HepG2 (cell line): Measurements from ENCODE around the gene CEL.

Source experiments
- CTCF ChIP-seq: sonication (generic); formaldehyde crosslinking; IDR thresholded peaks from 2 replicates; pipeline ENCODE4 v1.5.0; 2020; ENCODE audit warnings: mild to moderate bottlenecking, missing genetic modification reagents, moderate library complexity
- DPF2 ChIP-seq: sonication (generic); formaldehyde crosslinking; IDR thresholded peaks from 2 replicates; pipeline ENCODE4 v1.4.0; 2020; ENCODE audit warnings: mild to moderate bottlenecking, low read depth, missing genetic modification reagents, borderline replicate concordance
- ERF ChIP-seq: IDR thresholded peaks from 2 replicates; pipeline ENCODE4 v1.6.1; 2018; ENCODE audit warnings: missing biosample characterization, missing genetic modification reagents
- EZH2 ChIP-seq: conservative IDR thresholded peaks from 2 replicates; pipeline ENCODE4 v1.6.1; 2012; ENCODE audit warnings: mild to moderate bottlenecking, low read depth, low read length, moderate library complexity
- MIER2 ChIP-seq: IDR thresholded peaks from 2 replicates; pipeline ENCODE4 v1.6.1; 2016; ENCODE audit warnings: missing biosample characterization, missing genetic modification reagents
- ZFP36 ChIP-seq: fragments of 150-350 bp; IDR thresholded peaks from 2 replicates; pipeline ENCODE4 v1.6.1; 2018; ENCODE audit warnings: borderline replicate concordance, low read length, low read depth; ENCODE audit not compliant: partially characterized antibody
- ZNF580 ChIP-seq: IDR thresholded peaks from 2 replicates; pipeline ENCODE4 v1.6.1; 2016; ENCODE audit warnings: low read depth, borderline replicate concordance

- TF ChIP-seq MIER2 (CRISPR knock-in tag): no peak
- no peak for TF ChIP-seq ZNF580 (CRISPR knock-in tag)
- TF ChIP-seq DPF2 (CRISPR knock-in tag): no peak
- TF ChIP-seq ERF: no peak
- TF ChIP-seq EZH2: no peak
- TF ChIP-seq ZFP36: no peak
- TF ChIP-seq CTCF (CRISPR knock-in tag): no peak
Observed at GRCh38 chr9:133046196-133046899, 15.4 kb upstream of the CEL start.
